K562 (cell line): ENCODE data around the gene TRMT2A. TPM values are rescaled to one million over a fixed set of nuclear protein-coding genes. Genes with fewer than 3 reads are reported as not detected.

Source experiments
- ATF3 ChIP-seq, 2 experiments: fragments of 450-650 bp in 1 of 2; sonication (generic) in 1 of 2; formaldehyde crosslinking in 1 of 2; IDR thresholded peaks in 1 of 2; conservative IDR thresholded peaks in 1 of 2; 2 replicates each; pipeline versions ENCODE4 v1.6.1 to v1.8.1; 2016 to 2023; ENCODE audit warnings: mild to moderate bottlenecking in 2 of 2, moderate library complexity in 2 of 2, inconsistent platforms in 1 of 2, missing genetic modification reagents in 1 of 2
- polyA plus RNA-seq, 8 experiments: library from polyadenylated mRNA; depleted of rRNA in 4 of 8; stranded (reverse) in 5 of 8; unstranded in 3 of 8; fragments of >200 nt; fragmentation: Nextera tagmentation in 2 of 8; fragmentation: Illumina TruSeq in 1 of 8; extraction: Ambion mirVana in 2 of 8; extraction: Trizol in 1 of 8; gene quantifications; 2 replicates each; pipeline versions ENCODE4 v1.2.1 to v1.2.3, GENCODE V29; 2011 to 2014; ENCODE audit warnings: inconsistent platforms in 1 of 8, missing spikeins in 1 of 8
- total RNA-seq, 7 experiments: library from RNA; depleted of rRNA in 6 of 7; stranded (reverse); fragments of >200 nt in 6 of 7; fragmentation: Illumina TruSeq in 2 of 7; extraction: Trizol in 2 of 7; gene quantifications; 2 replicates each; pipeline versions ENCODE4 v1.2.1 to v1.2.3, GENCODE V29; 2011 to 2021; ENCODE audit warnings: low replicate concordance in 1 of 7
- TF ChIP-seq, protein P1 (sequence below): fragments of 450-650 bp; IDR thresholded peaks from 2 replicates; pipeline ENCODE4 v1.6.1; 2016; ENCODE audit warnings: low read depth
- TF ChIP-seq, protein P2 (sequence below), 2 experiments: fragments of 450-650 bp; IDR thresholded peaks; 2 replicates each; pipeline ENCODE4 v1.6.1; 2018; ENCODE audit warnings: mild to moderate bottlenecking in 2 of 2, low read depth in 1 of 2; ENCODE audit not compliant: partially characterized antibody in 2 of 2

The TRMT2A gene
- total and polyA plus RNA-seq, 9 of the 15 experiments (the other 6 are each of a cell fraction or from before 2014, with no cell fraction given): 1.6 to 265 (median 140) TPM

DNA sequence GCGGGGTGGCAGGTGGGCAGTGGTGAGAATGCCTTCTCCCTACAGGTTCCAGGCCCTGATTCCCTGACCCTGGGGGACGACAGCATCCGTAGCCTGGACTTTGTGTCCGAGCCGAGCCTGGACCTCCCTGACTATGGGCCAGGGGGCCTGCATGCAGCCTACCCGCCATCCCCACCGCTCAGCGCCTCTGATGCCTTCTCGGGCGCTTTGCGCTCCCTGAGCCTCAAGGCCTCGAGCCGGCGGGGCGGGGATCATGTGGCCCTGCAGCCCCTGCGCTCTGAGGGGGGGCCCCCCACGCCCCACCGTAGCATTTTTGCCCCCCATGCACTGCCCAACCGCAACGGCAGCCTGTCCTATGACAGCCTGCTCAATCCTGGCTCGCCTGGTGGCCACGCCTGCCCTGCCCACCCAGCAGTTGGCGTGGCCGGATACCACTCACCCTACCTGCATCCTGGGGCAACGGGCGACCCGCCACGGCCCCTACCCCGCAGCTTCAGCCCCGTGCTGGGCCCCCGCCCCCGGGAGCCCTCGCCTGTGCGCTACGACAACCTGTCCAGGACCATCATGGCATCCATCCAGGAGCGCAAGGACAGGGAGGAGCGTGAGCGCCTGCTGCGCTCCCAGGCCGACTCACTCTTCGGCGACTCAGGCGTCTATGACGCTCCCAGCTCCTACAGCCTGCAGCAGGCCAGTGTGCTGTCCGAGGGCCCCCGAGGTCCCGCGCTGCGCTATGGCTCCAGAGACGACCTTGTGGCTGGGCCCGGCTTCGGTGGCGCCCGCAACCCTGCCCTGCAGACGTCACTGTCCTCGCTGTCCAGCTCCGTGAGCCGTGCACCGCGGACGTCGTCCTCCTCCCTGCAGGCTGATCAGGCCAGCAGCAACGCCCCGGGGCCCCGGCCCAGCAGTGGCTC is 25.9 kb upstream of the TRMT2A start (continued):
- TF ChIP-seq, protein P1, sequence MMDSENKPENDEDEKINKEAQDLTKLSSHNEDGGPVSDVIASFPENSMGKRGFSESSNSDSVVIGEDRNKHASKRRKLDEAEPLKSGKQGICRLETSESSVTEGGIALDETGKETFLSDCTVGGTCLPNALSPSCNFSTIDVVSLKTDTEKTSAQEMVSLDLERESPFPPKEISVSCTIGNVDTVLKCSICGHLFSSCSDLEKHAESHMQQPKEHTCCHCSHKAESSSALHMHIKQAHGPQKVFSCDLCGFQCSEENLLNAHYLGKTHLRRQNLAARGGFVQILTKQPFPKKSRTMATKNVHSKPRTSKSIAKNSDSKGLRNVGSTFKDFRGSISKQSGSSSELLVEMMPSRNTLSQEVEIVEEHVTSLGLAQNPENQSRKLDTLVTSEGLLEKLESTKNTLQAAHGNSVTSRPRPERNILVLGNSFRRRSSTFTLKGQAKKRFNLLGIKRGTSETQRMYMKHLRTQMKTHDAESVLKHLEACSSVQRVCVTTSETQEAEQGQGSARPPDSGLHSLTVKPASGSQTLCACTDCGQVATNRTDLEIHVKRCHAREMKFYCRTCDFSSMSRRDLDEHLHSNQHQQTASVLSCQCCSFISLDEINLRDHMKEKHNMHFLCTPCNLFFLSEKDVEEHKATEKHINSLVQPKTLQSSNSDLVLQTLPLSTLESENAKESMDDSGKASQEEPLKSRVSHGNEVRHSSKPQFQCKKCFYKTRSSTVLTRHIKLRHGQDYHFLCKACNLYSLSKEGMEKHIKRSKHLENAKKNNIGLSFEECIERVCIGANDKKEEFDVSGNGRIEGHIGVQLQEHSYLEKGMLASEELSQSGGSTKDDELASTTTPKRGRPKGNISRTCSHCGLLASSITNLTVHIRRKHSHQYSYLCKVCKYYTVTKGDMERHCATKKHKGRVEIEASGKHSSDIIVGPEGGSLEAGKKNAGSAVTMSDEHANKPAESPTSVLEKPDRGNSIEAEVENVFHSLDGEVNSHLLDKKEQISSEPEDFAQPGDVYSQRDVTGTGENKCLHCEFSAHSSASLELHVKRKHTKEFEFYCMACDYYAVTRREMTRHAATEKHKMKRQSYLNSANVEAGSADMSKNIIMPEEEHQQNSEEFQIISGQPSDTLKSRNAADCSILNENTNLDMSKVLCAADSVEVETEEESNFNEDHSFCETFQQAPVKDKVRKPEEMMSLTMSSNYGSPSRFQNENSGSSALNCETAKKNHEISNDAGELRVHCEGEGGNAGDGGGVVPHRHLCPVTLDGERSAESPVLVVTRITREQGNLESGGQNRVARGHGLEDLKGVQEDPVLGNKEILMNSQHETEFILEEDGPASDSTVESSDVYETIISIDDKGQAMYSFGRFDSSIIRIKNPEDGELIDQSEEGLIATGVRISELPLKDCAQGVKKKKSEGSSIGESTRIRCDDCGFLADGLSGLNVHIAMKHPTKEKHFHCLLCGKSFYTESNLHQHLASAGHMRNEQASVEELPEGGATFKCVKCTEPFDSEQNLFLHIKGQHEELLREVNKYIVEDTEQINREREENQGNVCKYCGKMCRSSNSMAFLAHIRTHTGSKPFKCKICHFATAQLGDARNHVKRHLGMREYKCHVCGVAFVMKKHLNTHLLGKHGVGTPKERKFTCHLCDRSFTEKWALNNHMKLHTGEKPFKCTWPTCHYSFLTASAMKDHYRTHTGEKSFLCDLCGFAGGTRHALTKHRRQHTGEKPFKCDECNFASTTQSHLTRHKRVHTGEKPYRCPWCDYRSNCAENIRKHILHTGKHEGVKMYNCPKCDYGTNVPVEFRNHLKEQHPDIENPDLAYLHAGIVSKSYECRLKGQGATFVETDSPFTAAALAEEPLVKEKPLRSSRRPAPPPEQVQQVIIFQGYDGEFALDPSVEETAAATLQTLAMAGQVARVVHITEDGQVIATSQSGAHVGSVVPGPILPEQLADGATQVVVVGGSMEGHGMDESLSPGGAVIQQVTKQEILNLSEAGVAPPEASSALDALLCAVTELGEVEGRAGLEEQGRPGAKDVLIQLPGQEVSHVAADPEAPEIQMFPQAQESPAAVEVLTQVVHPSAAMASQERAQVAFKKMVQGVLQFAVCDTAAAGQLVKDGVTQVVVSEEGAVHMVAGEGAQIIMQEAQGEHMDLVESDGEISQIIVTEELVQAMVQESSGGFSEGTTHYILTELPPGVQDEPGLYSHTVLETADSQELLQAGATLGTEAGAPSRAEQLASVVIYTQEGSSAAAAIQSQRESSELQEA: no peak
- TF ChIP-seq, protein P2, sequence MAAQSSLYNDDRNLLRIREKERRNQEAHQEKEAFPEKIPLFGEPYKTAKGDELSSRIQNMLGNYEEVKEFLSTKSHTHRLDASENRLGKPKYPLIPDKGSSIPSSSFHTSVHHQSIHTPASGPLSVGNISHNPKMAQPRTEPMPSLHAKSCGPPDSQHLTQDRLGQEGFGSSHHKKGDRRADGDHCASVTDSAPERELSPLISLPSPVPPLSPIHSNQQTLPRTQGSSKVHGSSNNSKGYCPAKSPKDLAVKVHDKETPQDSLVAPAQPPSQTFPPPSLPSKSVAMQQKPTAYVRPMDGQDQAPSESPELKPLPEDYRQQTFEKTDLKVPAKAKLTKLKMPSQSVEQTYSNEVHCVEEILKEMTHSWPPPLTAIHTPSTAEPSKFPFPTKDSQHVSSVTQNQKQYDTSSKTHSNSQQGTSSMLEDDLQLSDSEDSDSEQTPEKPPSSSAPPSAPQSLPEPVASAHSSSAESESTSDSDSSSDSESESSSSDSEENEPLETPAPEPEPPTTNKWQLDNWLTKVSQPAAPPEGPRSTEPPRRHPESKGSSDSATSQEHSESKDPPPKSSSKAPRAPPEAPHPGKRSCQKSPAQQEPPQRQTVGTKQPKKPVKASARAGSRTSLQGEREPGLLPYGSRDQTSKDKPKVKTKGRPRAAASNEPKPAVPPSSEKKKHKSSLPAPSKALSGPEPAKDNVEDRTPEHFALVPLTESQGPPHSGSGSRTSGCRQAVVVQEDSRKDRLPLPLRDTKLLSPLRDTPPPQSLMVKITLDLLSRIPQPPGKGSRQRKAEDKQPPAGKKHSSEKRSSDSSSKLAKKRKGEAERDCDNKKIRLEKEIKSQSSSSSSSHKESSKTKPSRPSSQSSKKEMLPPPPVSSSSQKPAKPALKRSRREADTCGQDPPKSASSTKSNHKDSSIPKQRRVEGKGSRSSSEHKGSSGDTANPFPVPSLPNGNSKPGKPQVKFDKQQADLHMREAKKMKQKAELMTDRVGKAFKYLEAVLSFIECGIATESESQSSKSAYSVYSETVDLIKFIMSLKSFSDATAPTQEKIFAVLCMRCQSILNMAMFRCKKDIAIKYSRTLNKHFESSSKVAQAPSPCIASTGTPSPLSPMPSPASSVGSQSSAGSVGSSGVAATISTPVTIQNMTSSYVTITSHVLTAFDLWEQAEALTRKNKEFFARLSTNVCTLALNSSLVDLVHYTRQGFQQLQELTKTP (IDR thresholded peaks at IDR 0.05; ENCODE audit: low read depth in 1 of 2, partially characterized antibody in 2 of 2): no peak
- peak; percentile 66; the same call in 1 of the 2 replicates for TF ChIP-seq ATF3 (IDR thresholded peaks at IDR 0.05)
- no peak for TF ChIP-seq ATF3 (CRISPR knock-in tag; conservative IDR thresholded peaks at IDR 0.05)
